GM19395 (cell line): Measurements from ENCODE around the gene CDC42BPA.
"Not testable (repeated sequence)": the region's sequence is repeated elsewhere in the genome, so short reads cannot be mapped to it uniquely, and the experiment has no call there.

ENCODE experiments used
- ATAC-seq: cut with Tn5 transposase; IDR thresholded peaks from one replicate; pipeline ENCODE4 v1.9.1; 2021; ENCODE audit warnings: mild to moderate bottlenecking, moderate library complexity; ENCODE audit not compliant: unreplicated experiment

Gene CDC42BPA

GRCh38 chr1:227003165-227003564, 315.1 kb downstream of the CDC42BPA start:
- ATAC-seq: no peak

GRCh38 chr1:227002531-227003049, 315.7 kb downstream of the CDC42BPA start:
- no peak for ATAC-seq

- not testable (repeated sequence) for ATAC-seq
Observed at GRCh38 chr1:226999579-226999978, 318.7 kb downstream of the CDC42BPA start.

GRCh38 chr1:226995365-226996332, 322.6 kb downstream of the CDC42BPA start:
- ATAC-seq: peak; percentile 98

DNA sequence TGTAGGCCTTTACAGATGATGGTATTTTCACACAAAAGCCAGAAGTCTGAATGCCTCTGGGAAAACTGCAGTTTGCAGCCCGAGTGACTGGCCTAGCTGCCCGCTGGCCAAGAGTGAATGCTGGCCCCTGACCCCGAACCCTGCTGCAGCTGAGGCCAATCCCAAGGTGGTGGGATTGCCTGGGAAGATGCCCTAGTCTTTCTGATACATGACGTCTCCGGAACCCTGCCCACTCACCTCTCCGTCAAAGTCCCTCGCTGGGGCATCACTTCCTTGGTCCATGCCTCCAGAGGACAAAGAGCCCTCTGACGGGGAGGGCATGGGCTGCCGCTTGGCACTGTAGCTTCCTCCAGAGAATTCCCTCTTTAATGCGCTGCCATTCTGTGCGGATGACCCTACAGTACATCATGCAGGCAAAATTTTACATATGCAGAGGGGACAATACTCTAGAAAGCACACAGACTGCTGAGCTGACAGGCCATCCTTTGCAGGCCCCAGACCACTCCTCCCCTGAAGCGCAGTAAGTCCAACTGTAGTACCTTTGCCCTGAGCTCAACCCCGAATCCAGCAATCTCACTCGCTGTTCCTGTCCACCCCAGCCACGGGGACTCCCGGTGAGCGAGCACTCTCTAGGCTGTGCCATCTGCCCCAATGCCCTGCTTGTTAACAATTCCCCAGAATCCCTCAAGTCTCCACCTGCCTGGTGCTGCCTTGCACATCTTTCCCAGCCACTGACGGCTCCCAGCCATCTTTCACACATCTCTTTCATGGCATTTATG, 323.5 kb downstream of the CDC42BPA start:
- ATAC-seq: no peak

DNA sequence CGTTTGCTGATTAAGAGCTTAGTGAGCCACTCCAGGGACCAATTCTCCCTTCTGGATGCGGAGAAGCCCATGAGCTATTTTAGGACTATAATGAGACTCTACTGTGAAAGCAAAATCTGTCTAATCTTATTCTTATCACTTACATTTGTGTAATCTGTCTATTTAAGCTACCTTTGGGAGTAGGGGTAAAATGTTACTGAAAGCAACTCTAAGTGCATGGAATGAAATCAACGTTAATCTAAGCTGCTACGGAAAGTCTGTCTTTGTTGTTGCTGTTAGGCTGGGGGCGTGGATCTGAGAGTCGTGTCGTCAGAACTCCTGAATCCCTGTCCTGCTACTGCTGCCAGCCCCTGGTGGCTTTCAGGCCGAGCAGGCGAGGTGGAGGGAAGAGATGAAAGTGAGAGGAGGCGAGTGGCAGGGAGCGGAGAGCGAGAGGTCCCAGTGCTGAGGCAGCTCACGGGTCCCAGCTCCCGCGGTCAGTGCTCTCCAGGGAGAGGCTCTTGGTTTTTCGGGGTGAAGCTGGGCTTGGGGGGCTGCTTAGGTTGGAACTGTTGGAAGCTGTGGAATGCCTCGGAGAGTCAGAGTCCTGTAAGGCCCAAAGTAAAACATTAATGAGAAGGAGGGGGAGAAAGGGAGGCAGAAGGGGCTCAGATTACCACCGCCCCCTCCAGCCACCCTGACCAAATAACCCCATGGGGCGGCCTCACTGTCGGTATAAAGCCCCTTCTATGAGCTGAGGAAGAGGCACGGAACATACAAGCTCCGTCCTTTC, 324.3 kb downstream of the CDC42BPA start:
- ATAC-seq: no peak

- no peak for ATAC-seq
Observed at GRCh38 chr1:226991920-226992319, 326.4 kb downstream of the CDC42BPA start.

DNA sequence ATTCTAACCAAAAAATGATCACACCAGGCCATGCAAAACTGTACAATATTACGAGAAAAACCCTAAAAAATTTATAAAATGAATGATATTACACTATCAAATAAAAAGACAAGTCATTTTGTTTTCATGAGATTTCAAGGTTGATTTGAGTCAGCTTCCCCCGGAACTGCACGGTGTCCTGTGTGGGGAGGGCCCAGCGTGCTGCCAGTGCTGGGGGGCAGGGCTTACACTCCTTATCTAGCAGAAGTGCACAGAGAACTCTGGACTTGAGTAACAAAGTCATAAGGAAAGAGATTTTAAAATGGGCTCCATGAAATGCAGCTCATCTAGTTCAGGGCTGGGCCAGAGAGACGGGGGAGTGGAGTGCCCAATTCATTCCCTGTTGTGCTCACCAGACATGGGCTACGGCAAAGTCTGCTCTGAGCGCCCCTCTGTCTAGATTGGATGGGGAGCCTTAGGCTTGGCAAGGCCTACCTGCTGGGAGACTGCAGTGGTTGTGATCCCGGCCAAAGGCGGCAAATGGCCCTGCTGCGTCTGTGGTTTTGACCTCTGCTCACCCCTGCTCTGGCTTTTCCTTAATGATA, 328.1 kb downstream of the CDC42BPA start:
- ATAC-seq: peak; percentile 74

- ATAC-seq: no peak
Observed at GRCh38 chr1:226989085-226989920, 329.0 kb downstream of the CDC42BPA start.

- ATAC-seq: no peak
Observed at GRCh38 chr1:226988334-226988666, 330.0 kb downstream of the CDC42BPA start.

GRCh38 chr1:226987623-226988333, 330.5 kb downstream of the CDC42BPA start:
- ATAC-seq: no peak

- no peak for ATAC-seq
Observed at GRCh38 chr1:226987179-226987536, 331.1 kb downstream of the CDC42BPA start.

GRCh38 chr1:226986496-226987178, 331.7 kb downstream of the CDC42BPA start:
- no peak for ATAC-seq

DNA sequence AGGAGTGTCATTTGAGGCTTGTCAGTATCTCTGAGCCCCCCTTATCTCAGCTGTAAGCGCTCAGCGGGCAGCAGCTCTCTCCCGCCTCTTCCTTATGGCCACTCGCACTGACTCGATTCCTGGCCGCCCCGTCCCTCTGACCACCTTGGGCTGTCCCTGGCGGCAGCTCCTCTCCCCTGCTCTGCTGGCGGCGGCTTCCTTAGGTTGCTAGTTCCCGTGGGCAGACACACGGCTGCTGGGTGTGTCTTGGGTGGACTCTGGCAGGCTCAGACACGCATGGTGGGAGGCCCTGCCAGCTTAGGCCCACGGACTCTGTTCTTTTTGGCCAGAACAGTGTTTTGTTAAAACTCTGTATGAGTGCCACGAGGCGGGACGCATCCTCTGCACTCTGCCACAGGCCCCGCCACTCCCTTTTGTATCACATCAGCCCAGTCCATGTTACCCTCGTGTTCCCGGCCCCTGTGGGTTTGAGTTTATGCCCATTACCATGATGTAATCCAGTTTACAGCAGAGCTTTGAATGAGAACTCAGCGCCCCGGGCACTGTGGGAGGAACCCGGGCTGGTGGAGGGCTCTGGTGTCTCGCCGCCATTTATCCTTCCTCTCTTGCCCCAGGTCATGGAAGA, 332.3 kb downstream of the CDC42BPA start:
- no peak for ATAC-seq

- ATAC-seq: no peak
Observed at GRCh38 chr1:226985239-226985838, 333.0 kb downstream of the CDC42BPA start.

DNA sequence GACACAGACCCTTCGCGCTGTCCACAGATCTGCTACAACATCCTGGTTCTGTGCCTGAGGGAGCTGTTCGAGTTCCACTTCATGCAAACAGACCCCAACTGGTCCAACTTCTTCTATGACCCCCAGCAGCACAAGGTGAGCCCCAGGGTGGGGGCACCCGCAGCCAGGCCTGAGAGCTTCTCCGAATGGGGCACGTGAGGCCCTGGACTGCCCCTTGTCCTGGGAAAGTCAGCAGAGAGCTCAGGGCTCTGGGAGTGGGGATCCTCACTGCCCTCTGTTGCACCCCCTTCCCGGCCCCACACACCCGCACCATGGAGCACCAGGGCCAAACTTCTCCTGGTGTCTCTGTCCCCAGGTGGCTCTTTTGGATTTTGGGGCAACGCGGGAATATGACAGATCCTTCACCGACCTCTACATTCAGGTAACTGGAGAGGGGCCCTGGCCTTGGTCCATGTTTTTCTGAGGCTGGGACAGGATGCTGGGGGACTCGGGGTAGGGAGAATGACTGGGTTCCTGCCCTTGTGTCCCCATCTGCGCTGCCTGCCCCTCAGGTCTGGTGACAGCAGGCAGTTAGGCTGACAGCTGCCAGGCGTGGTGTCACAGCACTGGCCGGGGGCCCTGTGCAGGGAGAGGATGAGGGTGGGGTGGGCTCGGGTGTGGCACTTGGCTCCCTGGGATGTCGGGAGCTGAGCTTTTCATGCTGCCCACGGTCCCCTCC, 333.6 kb downstream of the CDC42BPA start:
- ATAC-seq: no peak

- ATAC-seq: no peak
Observed at GRCh38 chr1:226983992-226984364, 334.3 kb downstream of the CDC42BPA start.
